K562 (cell line): Measurements from ENCODE around the gene HARS1. TPM values are rescaled to one million over a fixed set of nuclear protein-coding genes. Genes with fewer than 3 reads are reported as not detected.

Source experiments
- BACH1 ChIP-seq: fragments of 200-800 bp; sonication (Bioruptor generic); IDR thresholded peaks from 2 replicates; pipeline ENCODE4 v1.6.1; 2016; ENCODE audit warnings: missing genetic modification characterization, missing compliant biosample characterization
- CHD2 ChIP-seq: IDR thresholded peaks from 2 replicates; pipeline ENCODE4 v1.6.1; 2011; ENCODE audit warnings: low read depth, low read length
- E2F3 ChIP-seq: fragments of 250-450 bp; sonication (Bioruptor Pico); IDR thresholded peaks from 2 replicates; pipeline ENCODE4 v1.4.0; 2020; ENCODE audit warnings: mild to moderate bottlenecking
- KAT7 ChIP-seq: sonication (generic); formaldehyde crosslinking; IDR thresholded peaks from 2 replicates; pipeline ENCODE4 v1.8.0; 2022; ENCODE audit warnings: missing genetic modification reagents, mild to moderate bottlenecking, borderline replicate concordance
- LEF1 ChIP-seq: fragments of 450-650 bp; IDR thresholded peaks from 2 replicates; pipeline ENCODE4 v1.6.1; 2016; ENCODE audit warnings: mild to moderate bottlenecking
- MBD1 ChIP-seq: fragments of 250-450 bp; sonication (Bioruptor Pico); IDR thresholded peaks from 2 replicates; pipeline ENCODE4 v1.8.0; 2022; ENCODE audit warnings: inconsistent platforms
- NCOA1 ChIP-seq: fragments of 450-650 bp; IDR thresholded peaks from 2 replicates; pipeline ENCODE4 v1.6.1; 2016; ENCODE audit warnings: low read depth
- NFIX ChIP-seq: fragments of 250-450 bp; sonication (Bioruptor Pico); IDR thresholded peaks from 2 replicates; pipeline ENCODE4 v1.4.0; 2020; ENCODE audit warnings: low read depth, mild to moderate bottlenecking, moderate library complexity
- POLR3G ChIP-seq: IDR thresholded peaks from 2 replicates; pipeline ENCODE4 v1.6.1; 2011; ENCODE audit not compliant: insufficient read length, insufficient replicate concordance; ENCODE audit errors: extremely low read depth
- PYGO2 ChIP-seq: fragments of 450-650 bp; IDR thresholded peaks from 2 replicates; pipeline ENCODE4 v1.6.1; 2016; ENCODE audit warnings: mild to moderate bottlenecking, missing genetic modification characterization, moderate library complexity, missing compliant biosample characterization
- SMARCE1 ChIP-seq: fragments of 450-650 bp; IDR thresholded peaks from 2 replicates; pipeline ENCODE4 v1.7.1; 2016; ENCODE audit warnings: mild to moderate bottlenecking
- TOE1 ChIP-seq, 2 experiments: fragments of 450-650 bp in 1 of 2; sonication (generic) in 1 of 2; formaldehyde crosslinking in 1 of 2; IDR thresholded peaks; 2 replicates each; pipeline versions ENCODE4 v1.7.1 to v1.8.0; 2016 to 2022; ENCODE audit warnings: borderline replicate concordance in 2 of 2, mild to moderate bottlenecking in 2 of 2, antibody characterized with exemption in 1 of 2, inconsistent platforms in 1 of 2, low read depth in 1 of 2, missing genetic modification reagents in 1 of 2, moderate library complexity in 1 of 2
- ZNF589 ChIP-seq: fragments of 200-800 bp; sonication (Bioruptor generic); IDR thresholded peaks from 2 replicates; pipeline ENCODE4 v1.6.1; 2016; ENCODE audit warnings: low read depth, missing genetic modification characterization, missing compliant biosample characterization
- ZNF644 ChIP-seq: fragments of 200-800 bp; sonication (Bioruptor generic); IDR thresholded peaks from 2 replicates; pipeline ENCODE4 v1.6.1; 2016; ENCODE audit warnings: low read depth, missing genetic modification characterization, missing compliant biosample characterization
- ZSCAN29 ChIP-seq: fragments of 450-650 bp; IDR thresholded peaks from 2 replicates; pipeline ENCODE4 v1.6.1; 2017
- polyA plus RNA-seq, 8 experiments: library from polyadenylated mRNA; depleted of rRNA in 4 of 8; stranded (reverse) in 5 of 8; unstranded in 3 of 8; fragments of >200 nt; fragmentation: Nextera tagmentation in 2 of 8; fragmentation: Illumina TruSeq in 1 of 8; extraction: Ambion mirVana in 2 of 8; extraction: Trizol in 1 of 8; gene quantifications; 2 replicates each; pipeline versions ENCODE4 v1.2.1 to v1.2.3, GENCODE V29; 2011 to 2014; ENCODE audit warnings: inconsistent platforms in 1 of 8, missing spikeins in 1 of 8
- total RNA-seq, 7 experiments: library from RNA; depleted of rRNA in 6 of 7; stranded (reverse); fragments of >200 nt in 6 of 7; fragmentation: Illumina TruSeq in 2 of 7; extraction: Trizol in 2 of 7; gene quantifications; 2 replicates each; pipeline versions ENCODE4 v1.2.1 to v1.2.3, GENCODE V29; 2011 to 2021; ENCODE audit warnings: low replicate concordance in 1 of 7
- TF ChIP-seq, protein P1 (sequence below): fragments of 450-650 bp; IDR thresholded peaks from 2 replicates; pipeline ENCODE4 v1.7.1; 2018; ENCODE audit warnings: mild to moderate bottlenecking, low read depth; ENCODE audit not compliant: partially characterized antibody
- TF ChIP-seq, protein P2 (sequence below): fragments of 250-450 bp; sonication (Bioruptor Pico); IDR thresholded peaks from 2 replicates; pipeline ENCODE4 v1.4.0; 2020

Gene HARS1
- total and polyA plus RNA-seq, 9 of the 15 experiments (the other 6 are each of a cell fraction or from before 2014, with no cell fraction given) = 13.5 to 88.5 (median 75.2) TPM

DNA sequence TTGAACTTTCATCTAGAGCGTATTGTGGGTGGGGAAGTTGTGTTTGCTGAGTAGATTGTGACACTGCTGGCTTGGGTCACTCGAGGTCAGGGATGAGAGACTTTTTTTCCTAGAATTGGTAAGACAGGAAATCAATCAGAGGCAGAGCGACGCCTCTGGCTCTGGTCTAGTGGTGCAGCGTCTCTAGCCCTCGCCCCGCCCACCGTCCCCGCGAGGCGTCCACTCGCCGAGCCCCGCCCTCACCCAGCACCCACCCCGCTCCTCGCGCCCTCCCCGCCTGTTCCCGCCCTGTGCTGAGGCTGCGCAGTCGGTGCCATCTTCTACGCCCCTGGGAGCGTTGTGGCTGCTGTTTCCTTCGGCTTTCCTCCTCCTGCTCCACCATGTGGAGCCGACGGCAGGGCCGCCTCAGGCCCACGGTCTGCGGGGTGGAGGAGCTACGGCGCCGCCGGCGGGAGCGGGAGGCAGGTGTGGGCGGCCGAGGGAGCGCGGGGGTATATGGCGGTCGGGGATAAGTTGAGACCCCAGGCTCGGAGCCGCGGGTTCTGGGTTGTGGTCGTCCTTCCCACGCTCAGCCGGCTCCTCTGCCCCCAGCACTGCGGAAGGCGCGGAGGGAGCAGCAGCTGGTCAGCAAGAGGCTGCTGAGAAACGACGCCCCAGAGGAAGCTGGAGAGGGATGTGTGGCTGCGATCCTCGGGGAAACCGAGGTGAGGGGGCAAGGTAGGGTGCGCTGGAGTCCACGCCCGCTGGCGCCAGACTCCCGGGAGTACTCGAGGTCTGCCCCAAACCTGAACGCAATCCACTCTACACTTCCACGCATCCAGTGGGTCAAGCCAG lies 51.8 kb downstream of the HARS1 start, which contains the start of gene TMCO6 (continued):
- TF ChIP-seq MBD1 (CRISPR knock-in tag) (no peak), KAT7 (CRISPR knock-in tag) (peak; percentile 88; the same call in 1 of the 2 replicates), NFIX (CRISPR knock-in tag) (no peak), BACH1 (tag) (no peak), POLR3G (no peak), NCOA1 (peak; percentile 87), CHD2 (no peak), PYGO2 (tag) (no peak), LEF1 (peak; percentile 92), ZSCAN29 (no peak), ZNF589 (CRISPR knock-in tag) (peak; percentile 16; the same call in 1 of the 2 replicates), TOE1 (IDR thresholded peaks at IDR 0.05; ENCODE audit: borderline replicate concordance) (peak; percentile 30; the same call in 1 of the 2 replicates), TOE1 (CRISPR knock-in tag; IDR thresholded peaks at IDR 0.05; ENCODE audit: borderline replicate concordance, low read depth) (no peak), ZNF644 (tag) (peak; percentile 10; the same call in 1 of the 2 replicates), E2F3 (CRISPR knock-in tag) (no peak), SMARCE1 (0 out of 2 replicates have a peak, but pooled peaks have one; percentile 41)
- TF ChIP-seq, protein P1, sequence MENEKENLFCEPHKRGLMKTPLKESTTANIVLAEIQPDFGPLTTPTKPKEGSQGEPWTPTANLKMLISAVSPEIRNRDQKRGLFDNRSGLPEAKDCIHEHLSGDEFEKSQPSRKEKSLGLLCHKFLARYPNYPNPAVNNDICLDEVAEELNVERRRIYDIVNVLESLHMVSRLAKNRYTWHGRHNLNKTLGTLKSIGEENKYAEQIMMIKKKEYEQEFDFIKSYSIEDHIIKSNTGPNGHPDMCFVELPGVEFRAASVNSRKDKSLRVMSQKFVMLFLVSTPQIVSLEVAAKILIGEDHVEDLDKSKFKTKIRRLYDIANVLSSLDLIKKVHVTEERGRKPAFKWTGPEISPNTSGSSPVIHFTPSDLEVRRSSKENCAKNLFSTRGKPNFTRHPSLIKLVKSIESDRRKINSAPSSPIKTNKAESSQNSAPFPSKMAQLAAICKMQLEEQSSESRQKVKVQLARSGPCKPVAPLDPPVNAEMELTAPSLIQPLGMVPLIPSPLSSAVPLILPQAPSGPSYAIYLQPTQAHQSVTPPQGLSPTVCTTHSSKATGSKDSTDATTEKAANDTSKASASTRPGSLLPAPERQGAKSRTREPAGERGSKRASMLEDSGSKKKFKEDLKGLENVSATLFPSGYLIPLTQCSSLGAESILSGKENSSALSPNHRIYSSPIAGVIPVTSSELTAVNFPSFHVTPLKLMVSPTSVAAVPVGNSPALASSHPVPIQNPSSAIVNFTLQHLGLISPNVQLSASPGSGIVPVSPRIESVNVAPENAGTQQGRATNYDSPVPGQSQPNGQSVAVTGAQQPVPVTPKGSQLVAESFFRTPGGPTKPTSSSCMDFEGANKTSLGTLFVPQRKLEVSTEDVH = peak; percentile 17
- TF ChIP-seq, protein P2, sequence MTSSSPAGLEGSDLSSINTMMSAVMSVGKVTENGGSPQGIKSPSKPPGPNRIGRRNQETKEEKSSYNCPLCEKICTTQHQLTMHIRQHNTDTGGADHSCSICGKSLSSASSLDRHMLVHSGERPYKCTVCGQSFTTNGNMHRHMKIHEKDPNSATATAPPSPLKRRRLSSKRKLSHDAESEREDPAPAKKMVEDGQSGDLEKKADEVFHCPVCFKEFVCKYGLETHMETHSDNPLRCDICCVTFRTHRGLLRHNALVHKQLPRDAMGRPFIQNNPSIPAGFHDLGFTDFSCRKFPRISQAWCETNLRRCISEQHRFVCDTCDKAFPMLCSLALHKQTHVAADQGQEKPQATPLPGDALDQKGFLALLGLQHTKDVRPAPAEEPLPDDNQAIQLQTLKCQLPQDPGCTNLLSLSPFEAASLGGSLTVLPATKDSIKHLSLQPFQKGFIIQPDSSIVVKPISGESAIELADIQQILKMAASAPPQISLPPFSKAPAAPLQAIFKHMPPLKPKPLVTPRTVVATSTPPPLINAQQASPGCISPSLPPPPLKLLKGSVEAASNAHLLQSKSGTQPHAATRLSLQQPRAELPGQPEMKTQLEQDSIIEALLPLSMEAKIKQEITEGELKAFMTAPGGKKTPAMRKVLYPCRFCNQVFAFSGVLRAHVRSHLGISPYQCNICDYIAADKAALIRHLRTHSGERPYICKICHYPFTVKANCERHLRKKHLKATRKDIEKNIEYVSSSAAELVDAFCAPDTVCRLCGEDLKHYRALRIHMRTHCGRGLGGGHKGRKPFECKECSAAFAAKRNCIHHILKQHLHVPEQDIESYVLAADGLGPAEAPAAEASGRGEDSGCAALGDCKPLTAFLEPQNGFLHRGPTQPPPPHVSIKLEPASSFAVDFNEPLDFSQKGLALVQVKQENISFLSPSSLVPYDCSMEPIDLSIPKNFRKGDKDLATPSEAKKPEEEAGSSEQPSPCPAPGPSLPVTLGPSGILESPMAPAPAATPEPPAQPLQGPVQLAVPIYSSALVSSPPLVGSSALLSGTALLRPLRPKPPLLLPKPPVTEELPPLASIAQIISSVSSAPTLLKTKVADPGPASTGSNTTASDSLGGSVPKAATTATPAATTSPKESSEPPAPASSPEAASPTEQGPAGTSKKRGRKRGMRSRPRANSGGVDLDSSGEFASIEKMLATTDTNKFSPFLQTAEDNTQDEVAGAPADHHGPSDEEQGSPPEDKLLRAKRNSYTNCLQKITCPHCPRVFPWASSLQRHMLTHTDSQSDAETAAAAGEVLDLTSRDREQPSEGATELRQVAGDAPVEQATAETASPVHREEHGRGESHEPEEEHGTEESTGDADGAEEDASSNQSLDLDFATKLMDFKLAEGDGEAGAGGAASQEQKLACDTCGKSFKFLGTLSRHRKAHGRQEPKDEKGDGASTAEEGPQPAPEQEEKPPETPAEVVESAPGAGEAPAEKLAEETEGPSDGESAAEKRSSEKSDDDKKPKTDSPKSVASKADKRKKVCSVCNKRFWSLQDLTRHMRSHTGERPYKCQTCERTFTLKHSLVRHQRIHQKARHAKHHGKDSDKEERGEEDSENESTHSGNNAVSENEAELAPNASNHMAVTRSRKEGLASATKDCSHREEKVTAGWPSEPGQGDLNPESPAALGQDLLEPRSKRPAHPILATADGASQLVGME (CRISPR knock-in tag) = no peak
